Liver (tissue), 9 donors: Measurements from ENCODE around the gene CDH4. TPM values are rescaled to one million over a fixed set of nuclear protein-coding genes. Genes with fewer than 3 reads are reported as not detected.

Source experiments
- DNase-seq: peaks from one replicate; pipeline ENCODE4 v3.0.0-alpha.2; 2017; ENCODE audit warnings: low spot score
- H3K27ac ChIP-seq, 2 donors: one replicate each; pipeline ENCODE4 v1.7.0; 2013; ENCODE audit warnings: inconsistent platforms in 2 of 2, low read length in 2 of 2, control low read depth in 1 of 2, low read depth in 1 of 2, mild to moderate bottlenecking in 1 of 2
- H3K27me3 ChIP-seq, 4 donors: one replicate each; pipeline versions ENCODE4 v1.6.1 to v1.7.0; 2013; ENCODE audit warnings: low read length in 3 of 4, inconsistent platforms in 1 of 4, mild to moderate bottlenecking in 1 of 4, moderate library complexity in 1 of 4; ENCODE audit not compliant: control insufficient read depth in 4 of 4, insufficient read depth in 4 of 4
- H3K36me3 ChIP-seq, 4 donors: one replicate each; pipeline versions ENCODE4 v1.6.1 to v1.7.0; 2013; ENCODE audit warnings: low read length in 3 of 4, mild to moderate bottlenecking in 3 of 4, low read depth in 1 of 4, moderate library complexity in 1 of 4; ENCODE audit not compliant: control insufficient read depth in 4 of 4, insufficient read depth in 3 of 4
- H3K4me1 ChIP-seq, 4 donors: one replicate each; pipeline versions ENCODE4 v1.6.1 to v1.7.0; 2013; ENCODE audit warnings: low read length in 3 of 4, mild to moderate bottlenecking in 3 of 4, moderate library complexity in 1 of 4; ENCODE audit not compliant: control insufficient read depth in 4 of 4, insufficient read depth in 4 of 4
- H3K4me3 ChIP-seq, 3 donors: one replicate each; pipeline versions ENCODE4 v1.6.1 to v1.7.0; 2013; ENCODE audit warnings: low read length in 3 of 3, control low read depth in 1 of 3, low read depth in 1 of 3, mild to moderate bottlenecking in 1 of 3
- H3K9ac ChIP-seq, 2 donors: one replicate each; pipeline ENCODE4 v1.7.0; 2013; ENCODE audit warnings: low read length in 2 of 2, mild to moderate bottlenecking in 2 of 2, moderate library complexity in 2 of 2, control low read depth in 1 of 2, low read depth in 1 of 2
- H3K9me3 ChIP-seq, 4 donors: one replicate each; pipeline versions ENCODE4 v1.6.1 to v1.7.0; 2013; ENCODE audit warnings: low read length in 3 of 4; ENCODE audit not compliant: control insufficient read depth in 4 of 4
- EGR1 ChIP-seq, 2 donors: IDR thresholded peaks; 2 replicates each; pipeline ENCODE4 v1.6.1; 2016 to 2018; ENCODE audit warnings: antibody characterized with exemption in 2 of 2, low read depth in 2 of 2
- FOXA1 ChIP-seq: IDR thresholded peaks from 2 replicates; pipeline ENCODE4 v1.6.1; 2016; ENCODE audit warnings: antibody characterized with exemption
- FOXA2 ChIP-seq: IDR thresholded peaks from 2 replicates; pipeline ENCODE4 v1.6.1; 2016; ENCODE audit warnings: antibody characterized with exemption
- GABPA ChIP-seq, 2 donors: IDR thresholded peaks in 1 of 2; conservative IDR thresholded peaks in 1 of 2; 2 replicates each; pipeline ENCODE4 v1.6.1; 2016; ENCODE audit warnings: antibody characterized with exemption in 2 of 2, mild to moderate bottlenecking in 1 of 2, moderate library complexity in 1 of 2
- HNF4G ChIP-seq: IDR thresholded peaks from 2 replicates; pipeline ENCODE4 v1.6.1; 2016; ENCODE audit warnings: antibody characterized with exemption
- JUND ChIP-seq, 2 donors: IDR thresholded peaks; 2 replicates each; pipeline ENCODE4 v1.6.1; 2016; ENCODE audit warnings: antibody characterized with exemption in 2 of 2
- NR2F2 ChIP-seq: IDR thresholded peaks from 2 replicates; pipeline ENCODE4 v1.6.1; 2016; ENCODE audit warnings: antibody characterized with exemption
- RAD21 ChIP-seq, 2 donors: IDR thresholded peaks; 2 replicates each; pipeline ENCODE4 v1.6.1; 2016; ENCODE audit warnings: antibody characterized with exemption in 2 of 2, mild to moderate bottlenecking in 2 of 2
- RXRA ChIP-seq, 2 donors: IDR thresholded peaks; 2 replicates each; pipeline ENCODE4 v1.6.1; 2017 to 2018; ENCODE audit warnings: antibody characterized with exemption in 2 of 2, mild to moderate bottlenecking in 1 of 2
- TAF1 ChIP-seq: conservative IDR thresholded peaks from 2 replicates; pipeline ENCODE4 v1.6.1; 2016; ENCODE audit warnings: antibody characterized with exemption, mild to moderate bottlenecking
- YY1 ChIP-seq: IDR thresholded peaks from 2 replicates; pipeline ENCODE4 v1.6.1; 2016; ENCODE audit warnings: antibody characterized with exemption, mild to moderate bottlenecking
- WGBS: extraction: QIAGEN DNeasy Blood & Tissue Kit; methylation state at CpG from one replicate; pipeline ENCODE4 v1.1.7; 2013; 5-methylcytosine and 5-hydroxymethylcytosine counted together
- polyA plus RNA-seq, 2 donors: library from polyadenylated mRNA; stranded (reverse) in 1 of 2; unstranded in 1 of 2; fragments of 200-250 nt in 1 of 2; fragments of >200 nt in 1 of 2; fragmentation: Nextera tagmentation in 1 of 2; extraction: Ambion mirVana in 1 of 2; gene quantifications; one replicate each; pipeline versions ENCODE4 v1.2.1 to v1.2.3, GENCODE V29; 2013 to 2015
- total RNA-seq, 2 donors: library from RNA; depleted of rRNA; stranded (reverse); fragments of >200 nt; gene quantifications; one replicate each; pipeline ENCODE4 v1.2.3, GENCODE V29; 2014
- TF ChIP-seq, protein P1 (sequence below): fragments of 150-350 bp; IDR thresholded peaks from 2 replicates; pipeline ENCODE4 v1.5.1; 2017; ENCODE audit warnings: improper control_type of control experiment, low read depth, low read length; ENCODE audit not compliant: missing input control
- TF ChIP-seq, protein P2 (sequence below): IDR thresholded peaks from 2 replicates; pipeline ENCODE4 v1.6.1; 2016; ENCODE audit warnings: antibody characterized with exemption, mild to moderate bottlenecking
- TF ChIP-seq, protein P3 (sequence below): IDR thresholded peaks from 2 replicates; pipeline ENCODE4 v1.6.1; 2016; ENCODE audit warnings: antibody characterized with exemption
- donor health status: healthy.
- donor health status: healthy.
- donor health status: healthy.
- donor health status: healthy.
- donor health status: healthy.

CDH4 gene
- total and polyA plus RNA-seq, 4 donors, result 0.03 to 0.25 (median 0.19) TPM; not detected in 1

DNA sequence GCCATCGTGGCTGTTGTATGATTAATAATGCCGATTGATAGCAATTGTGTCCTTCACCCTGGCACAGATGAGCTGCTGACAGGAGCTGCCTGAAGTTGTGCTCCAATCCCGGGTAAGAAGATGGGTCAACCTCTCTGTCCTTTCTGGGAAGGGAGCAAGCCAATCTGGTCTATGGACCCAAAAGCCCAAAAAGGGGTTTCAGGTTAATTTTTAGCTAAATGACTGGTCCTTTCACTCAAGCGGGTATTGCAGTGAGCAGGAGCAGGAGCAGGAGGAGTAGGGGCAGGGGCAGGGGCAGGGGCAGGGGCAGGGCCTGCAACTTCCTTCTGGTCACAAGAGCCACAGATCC, 648.9 kb downstream of the CDH4 start (continued):
- TF ChIP-seq JUND (IDR thresholded peaks at IDR 0.05), result no peak
- TF ChIP-seq RAD21 (IDR thresholded peaks at IDR 0.05), result no peak
- no peak for TF ChIP-seq YY1

DNA sequence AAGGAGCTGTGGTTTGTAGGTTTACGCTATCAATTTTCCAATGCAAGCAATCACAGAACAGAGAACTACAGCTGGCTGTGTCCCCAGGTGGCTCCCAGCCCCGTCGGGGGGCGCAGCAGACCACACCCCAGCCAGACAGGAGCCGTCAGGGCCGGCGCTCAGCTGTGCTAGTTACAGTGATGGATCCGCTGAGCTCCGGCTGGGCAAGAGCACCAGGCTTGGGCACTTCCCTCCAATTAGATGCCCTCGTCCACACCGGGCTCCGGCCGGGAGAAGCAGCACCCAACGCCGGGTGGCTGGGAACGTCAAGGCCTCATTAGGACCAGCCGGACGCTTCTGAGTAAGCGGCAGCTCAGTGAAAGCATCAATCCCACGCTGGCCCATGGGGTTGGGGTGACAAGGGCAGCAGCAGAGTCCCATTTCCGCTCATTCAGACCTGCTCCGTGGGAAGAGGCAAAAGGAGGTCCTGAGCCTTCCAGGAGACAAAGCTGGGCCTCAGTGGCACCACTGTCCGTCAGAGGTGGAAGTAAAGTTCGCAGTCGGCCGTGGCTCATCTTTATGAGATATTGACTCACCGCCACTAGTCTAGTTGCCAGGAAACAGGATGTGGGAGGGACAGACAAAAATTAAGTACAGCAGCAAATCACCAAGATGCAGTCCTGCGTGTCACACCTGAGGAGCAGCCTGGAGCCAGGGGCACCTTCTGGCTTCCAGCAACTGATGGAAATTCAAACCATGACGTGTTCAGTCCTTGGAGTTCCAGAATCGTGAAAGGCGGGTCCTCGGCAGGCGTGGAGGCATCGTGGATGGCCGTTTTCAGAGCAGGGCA, 649.5 kb downstream of the CDH4 start:
- Histone ChIP-seq H3K27me3 (no peaks in the 10 kb centered on the region), H3K27ac (no peak overlapping the region), H3K36me3 (no peaks in the 10 kb centered on the region), H3K9me3 (no peaks in the 10 kb centered on the region), H3K9ac (no peak overlapping the region), H3K4me1 (no peaks in the 10 kb centered on the region), H3K4me3 (no peak overlapping the region)
- 64% methylated on average over 35 of the region's 35 CpGs for WGBS
- DNase-seq, result no peak
- no peak for TF ChIP-seq TAF1

DNA sequence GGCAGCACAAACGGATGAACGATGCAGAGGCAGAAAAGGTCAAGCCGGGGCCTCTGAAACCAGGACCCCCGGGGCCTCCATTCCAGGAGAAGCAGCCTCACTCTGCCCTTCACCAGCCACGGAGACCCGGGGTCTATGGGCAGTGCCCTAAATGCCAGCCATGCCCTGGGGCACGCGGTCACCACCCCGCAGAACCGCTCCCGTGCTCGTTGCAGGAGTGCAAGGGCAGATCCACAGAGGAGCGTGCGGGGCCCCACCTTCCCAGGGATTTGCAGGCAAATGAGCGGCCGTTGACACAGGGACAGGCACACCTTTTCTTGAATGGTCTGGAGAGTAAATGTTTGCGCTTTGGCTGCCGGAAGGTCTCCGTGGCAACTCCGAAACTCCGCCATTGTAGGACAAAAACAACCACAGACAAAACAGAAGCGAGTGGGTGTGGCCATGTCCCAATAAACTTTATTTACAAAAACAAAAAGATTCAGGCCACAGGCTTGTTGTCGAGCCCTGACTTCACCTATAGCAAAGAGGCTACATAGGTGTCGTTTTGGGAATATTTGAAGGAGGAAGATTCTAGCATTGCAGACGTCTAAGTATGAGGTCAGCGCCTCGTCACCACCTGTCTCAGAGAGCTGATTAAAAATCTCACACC, 650.3 kb downstream of the CDH4 start:
- no peaks in the 10 kb centered on the region for H3K27me3 ChIP-seq
- 64% methylated on average over 27 of the region's 27 CpGs for WGBS

More for the DNA sequence above, 650.3 kb downstream of the CDH4 start:
- Histone ChIP-seq H3K4me1 (no peaks in the 10 kb centered on the region), H3K4me3 (no peak overlapping the region), H3K27ac (no peak overlapping the region), H3K9ac (no peak overlapping the region), H3K9me3 (no peaks in the 10 kb centered on the region), H3K36me3 (no peaks in the 10 kb centered on the region)
- DNase-seq, result no peak
- TF ChIP-seq RXRA (IDR thresholded peaks at IDR 0.05), result no peak
- TF ChIP-seq, protein P1, sequence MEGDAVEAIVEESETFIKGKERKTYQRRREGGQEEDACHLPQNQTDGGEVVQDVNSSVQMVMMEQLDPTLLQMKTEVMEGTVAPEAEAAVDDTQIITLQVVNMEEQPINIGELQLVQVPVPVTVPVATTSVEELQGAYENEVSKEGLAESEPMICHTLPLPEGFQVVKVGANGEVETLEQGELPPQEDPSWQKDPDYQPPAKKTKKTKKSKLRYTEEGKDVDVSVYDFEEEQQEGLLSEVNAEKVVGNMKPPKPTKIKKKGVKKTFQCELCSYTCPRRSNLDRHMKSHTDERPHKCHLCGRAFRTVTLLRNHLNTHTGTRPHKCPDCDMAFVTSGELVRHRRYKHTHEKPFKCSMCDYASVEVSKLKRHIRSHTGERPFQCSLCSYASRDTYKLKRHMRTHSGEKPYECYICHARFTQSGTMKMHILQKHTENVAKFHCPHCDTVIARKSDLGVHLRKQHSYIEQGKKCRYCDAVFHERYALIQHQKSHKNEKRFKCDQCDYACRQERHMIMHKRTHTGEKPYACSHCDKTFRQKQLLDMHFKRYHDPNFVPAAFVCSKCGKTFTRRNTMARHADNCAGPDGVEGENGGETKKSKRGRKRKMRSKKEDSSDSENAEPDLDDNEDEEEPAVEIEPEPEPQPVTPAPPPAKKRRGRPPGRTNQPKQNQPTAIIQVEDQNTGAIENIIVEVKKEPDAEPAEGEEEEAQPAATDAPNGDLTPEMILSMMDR, result no peak
- TF ChIP-seq, protein P2, sequence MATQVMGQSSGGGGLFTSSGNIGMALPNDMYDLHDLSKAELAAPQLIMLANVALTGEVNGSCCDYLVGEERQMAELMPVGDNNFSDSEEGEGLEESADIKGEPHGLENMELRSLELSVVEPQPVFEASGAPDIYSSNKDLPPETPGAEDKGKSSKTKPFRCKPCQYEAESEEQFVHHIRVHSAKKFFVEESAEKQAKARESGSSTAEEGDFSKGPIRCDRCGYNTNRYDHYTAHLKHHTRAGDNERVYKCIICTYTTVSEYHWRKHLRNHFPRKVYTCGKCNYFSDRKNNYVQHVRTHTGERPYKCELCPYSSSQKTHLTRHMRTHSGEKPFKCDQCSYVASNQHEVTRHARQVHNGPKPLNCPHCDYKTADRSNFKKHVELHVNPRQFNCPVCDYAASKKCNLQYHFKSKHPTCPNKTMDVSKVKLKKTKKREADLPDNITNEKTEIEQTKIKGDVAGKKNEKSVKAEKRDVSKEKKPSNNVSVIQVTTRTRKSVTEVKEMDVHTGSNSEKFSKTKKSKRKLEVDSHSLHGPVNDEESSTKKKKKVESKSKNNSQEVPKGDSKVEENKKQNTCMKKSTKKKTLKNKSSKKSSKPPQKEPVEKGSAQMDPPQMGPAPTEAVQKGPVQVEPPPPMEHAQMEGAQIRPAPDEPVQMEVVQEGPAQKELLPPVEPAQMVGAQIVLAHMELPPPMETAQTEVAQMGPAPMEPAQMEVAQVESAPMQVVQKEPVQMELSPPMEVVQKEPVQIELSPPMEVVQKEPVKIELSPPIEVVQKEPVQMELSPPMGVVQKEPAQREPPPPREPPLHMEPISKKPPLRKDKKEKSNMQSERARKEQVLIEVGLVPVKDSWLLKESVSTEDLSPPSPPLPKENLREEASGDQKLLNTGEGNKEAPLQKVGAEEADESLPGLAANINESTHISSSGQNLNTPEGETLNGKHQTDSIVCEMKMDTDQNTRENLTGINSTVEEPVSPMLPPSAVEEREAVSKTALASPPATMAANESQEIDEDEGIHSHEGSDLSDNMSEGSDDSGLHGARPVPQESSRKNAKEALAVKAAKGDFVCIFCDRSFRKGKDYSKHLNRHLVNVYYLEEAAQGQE, result no peak
- TF ChIP-seq GABPA (IDR thresholded peaks at IDR 0.05 in 1 of 2, conservative IDR thresholded peaks at IDR 0.05 in 1 of 2), result no peak
- TF ChIP-seq HNF4G, result no peak
- no peak for TF ChIP-seq JUND (IDR thresholded peaks at IDR 0.05)
- TF ChIP-seq, protein P3, sequence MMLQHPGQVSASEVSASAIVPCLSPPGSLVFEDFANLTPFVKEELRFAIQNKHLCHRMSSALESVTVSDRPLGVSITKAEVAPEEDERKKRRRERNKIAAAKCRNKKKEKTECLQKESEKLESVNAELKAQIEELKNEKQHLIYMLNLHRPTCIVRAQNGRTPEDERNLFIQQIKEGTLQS, result no peak
- no peak for TF ChIP-seq FOXA1
- TF ChIP-seq RAD21 (IDR thresholded peaks at IDR 0.05), result no peak
- TF ChIP-seq NR2F2, result no peak
- TF ChIP-seq EGR1 (IDR thresholded peaks at IDR 0.05; ENCODE audit: low read depth in 2 of 2), result no peak
- no peak for TF ChIP-seq FOXA2
- no peak for TF ChIP-seq TAF1
